GM10266 (cell line): ENCODE data around the gene DRAM1.
"Not testable (repeated sequence)": the region's sequence is repeated elsewhere in the genome, so short reads cannot be mapped to it uniquely, and the experiment has no call there.

Source experiments
- DNase-seq: peaks from one replicate; pipeline ENCODE4 v3.0.0; 2012; ENCODE audit errors: extremely low spot score
- CTCF ChIP-seq: IDR thresholded peaks from 2 replicates; pipeline ENCODE4 v1.5.1; 2012; ENCODE audit warnings: mild to moderate bottlenecking, low read depth; ENCODE audit not compliant: control insufficient read depth, insufficient read depth; ENCODE audit errors: missing control alignments

DRAM1 gene

GRCh38 chr12:101878243-101878821 is 952 bp downstream of the DRAM1 start:
- no peak for TF ChIP-seq CTCF
- peak; percentile 33 for DNase-seq

- no peak for TF ChIP-seq CTCF
- no peak for DNase-seq
Observed at GRCh38 chr12:101880769-101881168, 3.4 kb downstream of the DRAM1 start.

GRCh38 chr12:101881228-101881627 is 3.8 kb downstream of the DRAM1 start:
- no peak for TF ChIP-seq CTCF
- DNase-seq, result no peak

- TF ChIP-seq CTCF, result no peak
- no peak for DNase-seq
Observed at GRCh38 chr12:101884174-101884573, 6.8 kb downstream of the DRAM1 start.

GRCh38 chr12:101884781-101885340 is 7.5 kb downstream of the DRAM1 start:
- DNase-seq, result not testable (repeated sequence)

- DNase-seq, result no peak
- no peak for TF ChIP-seq CTCF
Observed at GRCh38 chr12:101885912-101886561, 8.7 kb downstream of the DRAM1 start.

GRCh38 chr12:101889211-101889752 is 11.9 kb downstream of the DRAM1 start:
- no peak for TF ChIP-seq CTCF
- no peak for DNase-seq
